HepG2 (cell line): Measurements from ENCODE around the gene TLE7. TPM values are rescaled to one million over a fixed set of nuclear protein-coding genes. Genes with fewer than 3 reads are reported as not detected.

ENCODE experiments used
- ADNP ChIP-seq: sonication (generic); formaldehyde crosslinking; IDR thresholded peaks from 2 replicates; pipeline ENCODE4 v1.4.0; 2020; ENCODE audit warnings: missing genetic modification reagents
- E2F1 ChIP-seq: sonication (generic); formaldehyde crosslinking; IDR thresholded peaks from 2 replicates; pipeline ENCODE4 v1.5.0; 2020; ENCODE audit warnings: missing genetic modification reagents
- EEA1 ChIP-seq: sonication (generic); formaldehyde crosslinking; IDR thresholded peaks from 2 replicates; pipeline ENCODE4 v1.5.1; 2020; ENCODE audit warnings: mild to moderate bottlenecking, missing genetic modification reagents, borderline replicate concordance
- ELF1 ChIP-seq: sonication (generic); formaldehyde crosslinking; IDR thresholded peaks from 2 replicates; pipeline ENCODE4 v1.4.0; 2020; ENCODE audit warnings: missing genetic modification reagents
- ETV5 ChIP-seq: IDR thresholded peaks from 2 replicates; pipeline ENCODE4 v1.6.1; 2018; ENCODE audit warnings: missing biosample characterization, missing genetic modification reagents, inconsistent platforms, borderline replicate concordance
- GATAD1 ChIP-seq: IDR thresholded peaks from 2 replicates; pipeline ENCODE4 v1.6.1; 2016; ENCODE audit warnings: missing genetic modification reagents, missing compliant biosample characterization
- GLI4 ChIP-seq: sonication (generic); formaldehyde crosslinking; IDR thresholded peaks from 2 replicates; pipeline ENCODE4 v1.5.1; 2020; ENCODE audit warnings: missing genetic modification reagents, mild to moderate bottlenecking, moderate library complexity, borderline replicate concordance
- HIVEP1 ChIP-seq: sonication (generic); formaldehyde crosslinking; IDR thresholded peaks from 2 replicates; pipeline ENCODE4 v1.4.0; 2020; ENCODE audit warnings: mild to moderate bottlenecking, missing genetic modification reagents
- HOXA3 ChIP-seq: sonication (generic); formaldehyde crosslinking; IDR thresholded peaks from 2 replicates; pipeline ENCODE4 v1.5.0; 2020; ENCODE audit warnings: missing genetic modification reagents
- KDM1A ChIP-seq: IDR thresholded peaks from 2 replicates; pipeline ENCODE4 v1.6.1; 2016; ENCODE audit warnings: missing compliant biosample characterization
- MBNL3 ChIP-seq: fragments of 250-450 bp; sonication (Bioruptor Pico); conservative IDR thresholded peaks from 2 replicates; pipeline ENCODE4 v1.8.0; 2022; ENCODE audit warnings: mild to moderate bottlenecking, inconsistent platforms
- MIXL1 ChIP-seq: IDR thresholded peaks from 2 replicates; pipeline ENCODE4 v1.6.1; 2016
- MTF1 ChIP-seq: sonication (generic); formaldehyde crosslinking; IDR thresholded peaks from 2 replicates; pipeline ENCODE4 v1.5.0; 2020; ENCODE audit warnings: missing genetic modification reagents
- MYC ChIP-seq: sonication (generic); formaldehyde crosslinking; IDR thresholded peaks from 2 replicates; pipeline ENCODE4 v1.9.0; 2021; ENCODE audit warnings: missing genetic modification reagents, borderline replicate concordance
- NR2F1 ChIP-seq, 2 experiments: fragments of 450-650 bp in 1 of 2; formaldehyde crosslinking in 1 of 2; IDR thresholded peaks; 2 replicates each; pipeline versions ENCODE4 v1.5.0 to v1.6.1; 2016 to 2020; ENCODE audit warnings: mild to moderate bottlenecking in 1 of 2, missing compliant biosample characterization in 1 of 2, missing genetic modification reagents in 1 of 2, moderate library complexity in 1 of 2
- REL ChIP-seq: sonication (generic); formaldehyde crosslinking; conservative IDR thresholded peaks from 2 replicates; pipeline ENCODE4 v1.8.0; 2022; ENCODE audit warnings: mild to moderate bottlenecking, missing genetic modification reagents, moderate library complexity
- RFX5 ChIP-seq: IDR thresholded peaks from 2 replicates; pipeline ENCODE4 v1.6.1; 2011; ENCODE audit warnings: low read depth, low read length, improper control_type of control experiment
- SAFB2 ChIP-seq: sonication (generic); formaldehyde crosslinking; IDR thresholded peaks from 2 replicates; pipeline ENCODE4 v1.5.1; 2020; ENCODE audit warnings: missing genetic modification reagents, low read depth, mild to moderate bottlenecking, borderline replicate concordance
- TFE3 ChIP-seq: IDR thresholded peaks from 2 replicates; pipeline ENCODE4 v1.6.1; 2016
- ZFP1 ChIP-seq: IDR thresholded peaks from 2 replicates; pipeline ENCODE4 v1.6.1; 2016
- ZNF160 ChIP-seq: sonication (generic); formaldehyde crosslinking; IDR thresholded peaks from 2 replicates; pipeline ENCODE4 v1.8.0; 2022; ENCODE audit warnings: mild to moderate bottlenecking, inconsistent platforms, missing genetic modification reagents
- ZNF256 ChIP-seq: sonication (generic); formaldehyde crosslinking; conservative IDR thresholded peaks from 2 replicates; pipeline ENCODE4 v1.4.0; 2020; ENCODE audit warnings: missing genetic modification reagents
- ZNF317 ChIP-seq: sonication (generic); formaldehyde crosslinking; IDR thresholded peaks from 2 replicates; pipeline ENCODE4 v1.5.0; 2020; ENCODE audit warnings: mild to moderate bottlenecking, missing genetic modification reagents
- ZNF510 ChIP-seq: sonication (generic); formaldehyde crosslinking; IDR thresholded peaks from 2 replicates; pipeline ENCODE4 v1.4.0; 2020; ENCODE audit warnings: low read depth, mild to moderate bottlenecking, missing genetic modification reagents
- polyA plus RNA-seq, 8 experiments: library from polyadenylated mRNA; depleted of rRNA in 3 of 8; stranded (reverse) in 7 of 8; unstranded in 1 of 8; fragments of >200 nt; fragmentation: Illumina TruSeq in 4 of 8; extraction: Trizol in 4 of 8; gene quantifications; 2 replicates each; pipeline versions ENCODE4 v1.2.1 to v1.2.3, GENCODE V29; 2011 to 2016; ENCODE audit warnings: low read depth in 4 of 8, missing spikeins in 1 of 8, mixed read lengths in 1 of 8; ENCODE audit not compliant: insufficient read depth in 1 of 8
- total RNA-seq, 5 experiments: library from RNA; depleted of rRNA; stranded (reverse); fragments of >200 nt; fragmentation: Illumina TruSeq; extraction: Trizol; gene quantifications; 2 replicates each; pipeline ENCODE4 v1.2.3, GENCODE V29; 2016; ENCODE audit warnings: low read depth in 1 of 5
- TF ChIP-seq, protein P1 (sequence below): sonication (generic); formaldehyde crosslinking; IDR thresholded peaks from 2 replicates; pipeline ENCODE4 v1.4.0; 2020; ENCODE audit warnings: mild to moderate bottlenecking, low read depth, missing genetic modification reagents
- TF ChIP-seq, protein P2 (sequence below): sonication (generic); formaldehyde crosslinking; IDR thresholded peaks from 2 replicates; pipeline ENCODE4 v1.4.0; 2020; ENCODE audit warnings: missing genetic modification reagents

Gene TLE7
- total and polyA plus RNA-seq, 2 of the 13 experiments (the other 11 are each of a cell fraction or from before 2014, with no cell fraction given), result not detected

DNA sequence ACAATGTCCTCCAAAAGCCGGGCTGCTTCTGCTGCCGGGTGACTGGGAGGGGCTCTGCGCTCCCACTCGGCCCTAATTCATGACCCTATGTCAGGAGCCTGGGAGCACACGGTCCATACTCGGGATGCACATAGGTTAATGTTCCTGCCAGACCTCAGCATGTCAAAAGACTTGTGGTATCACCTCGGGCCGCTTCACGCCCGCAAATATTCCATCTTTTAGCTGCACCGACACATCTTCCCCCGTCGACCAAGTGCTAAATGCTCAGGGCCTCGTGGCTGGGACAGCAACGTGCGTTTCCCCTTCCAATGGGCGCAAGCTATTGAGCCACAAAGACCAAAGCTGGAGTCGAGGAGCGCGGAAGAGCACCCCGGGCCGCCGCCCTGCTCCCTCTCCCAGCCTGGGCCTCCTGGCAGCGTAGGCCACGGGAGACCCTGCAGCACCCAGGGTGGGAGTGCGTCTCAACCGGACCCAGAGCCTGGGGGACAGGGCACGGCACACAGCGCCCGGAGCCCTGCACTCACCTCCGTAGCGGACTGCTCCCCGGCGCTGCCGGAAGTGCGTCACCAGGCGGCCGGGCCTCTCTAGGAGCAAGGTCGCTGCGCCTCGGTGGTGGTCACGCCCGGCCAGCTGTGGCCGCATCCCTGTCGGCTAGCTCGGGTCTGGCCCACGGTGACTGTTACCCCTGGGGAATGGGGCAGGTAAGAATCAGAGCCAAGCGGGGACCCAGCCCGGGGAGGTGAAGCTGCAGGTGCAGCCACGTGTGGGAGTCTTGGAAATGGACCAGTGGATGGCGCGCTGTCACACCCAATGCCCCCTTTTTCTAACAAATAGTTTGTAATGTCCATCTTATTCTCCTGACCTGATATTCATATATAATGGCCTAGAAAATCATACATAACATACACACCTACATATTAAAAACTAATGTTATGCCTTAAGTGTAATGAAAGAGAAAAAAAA is 20.1 kb upstream of the TLE7 start, which contains the start of gene ZNF23 (continued):
- peak; percentile 82; the same call in 1 of the 2 replicates for TF ChIP-seq TFE3 (CRISPR knock-in tag)
- TF ChIP-seq MIXL1 (CRISPR knock-in tag), result peak; percentile 86
- peak; percentile 81; the same call in 1 of the 2 replicates for TF ChIP-seq MTF1
- TF ChIP-seq HOXA3, result peak; percentile 99
- peak; percentile 89 for TF ChIP-seq ELF1 (CRISPR knock-in tag)
- TF ChIP-seq MBNL3, result no peak
- TF ChIP-seq NR2F1 (CRISPR knock-in tag; IDR thresholded peaks at IDR 0.05), result peak in 1 of 2 experiments; percentile 46; a peak in 1 of 4 replicates
- TF ChIP-seq HIVEP1 (CRISPR knock-in tag), result peak; percentile 94
- peak; percentile 75 for TF ChIP-seq ZNF160 (CRISPR knock-in tag)
- TF ChIP-seq ADNP (CRISPR knock-in tag), result no peak
- peak; percentile 94 for TF ChIP-seq EEA1
- no peak for TF ChIP-seq E2F1 (CRISPR knock-in tag)
- TF ChIP-seq REL (CRISPR knock-in tag), result no peak; the same call in 1 of the 2 replicates
- peak; percentile 49; the same call in 1 of the 2 replicates for TF ChIP-seq RFX5
- TF ChIP-seq MYC, result peak; percentile 98
- TF ChIP-seq, protein P1, sequence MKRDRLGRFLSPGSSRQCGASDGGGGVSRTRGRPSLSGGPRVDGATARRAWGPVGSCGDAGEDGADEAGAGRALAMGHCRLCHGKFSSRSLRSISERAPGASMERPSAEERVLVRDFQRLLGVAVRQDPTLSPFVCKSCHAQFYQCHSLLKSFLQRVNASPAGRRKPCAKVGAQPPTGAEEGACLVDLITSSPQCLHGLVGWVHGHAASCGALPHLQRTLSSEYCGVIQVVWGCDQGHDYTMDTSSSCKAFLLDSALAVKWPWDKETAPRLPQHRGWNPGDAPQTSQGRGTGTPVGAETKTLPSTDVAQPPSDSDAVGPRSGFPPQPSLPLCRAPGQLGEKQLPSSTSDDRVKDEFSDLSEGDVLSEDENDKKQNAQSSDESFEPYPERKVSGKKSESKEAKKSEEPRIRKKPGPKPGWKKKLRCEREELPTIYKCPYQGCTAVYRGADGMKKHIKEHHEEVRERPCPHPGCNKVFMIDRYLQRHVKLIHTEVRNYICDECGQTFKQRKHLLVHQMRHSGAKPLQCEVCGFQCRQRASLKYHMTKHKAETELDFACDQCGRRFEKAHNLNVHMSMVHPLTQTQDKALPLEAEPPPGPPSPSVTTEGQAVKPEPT (CRISPR knock-in tag), result peak; percentile 93
- peak; percentile 100 for TF ChIP-seq GATAD1
- TF ChIP-seq GLI4, result no peak
- TF ChIP-seq ZNF256, result peak; percentile 67
- peak; percentile 92 for TF ChIP-seq SAFB2 (CRISPR knock-in tag)
- TF ChIP-seq, protein P2, sequence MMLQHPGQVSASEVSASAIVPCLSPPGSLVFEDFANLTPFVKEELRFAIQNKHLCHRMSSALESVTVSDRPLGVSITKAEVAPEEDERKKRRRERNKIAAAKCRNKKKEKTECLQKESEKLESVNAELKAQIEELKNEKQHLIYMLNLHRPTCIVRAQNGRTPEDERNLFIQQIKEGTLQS (CRISPR knock-in tag), result peak; percentile 77
- TF ChIP-seq KDM1A, result no peak
- peak; percentile 86 for TF ChIP-seq ETV5 (CRISPR knock-in tag)
- TF ChIP-seq ZNF510 (CRISPR knock-in tag), result no peak
- TF ChIP-seq ZFP1 (CRISPR knock-in tag), result peak; percentile 72; the same call in 1 of the 2 replicates
- TF ChIP-seq ZNF317 (CRISPR knock-in tag), result peak; percentile 91
